Transverse colon (tissue), 3 donors: ENCODE measurements around the gene ST8SIA1.

Experiments
- POLR2A ChIP-seq: fragments of 450-650 bp; IDR thresholded peaks from one replicate; pipeline ENCODE4 v1.6.1; 2016; ENCODE audit warnings: antibody characterized with exemption, mild to moderate bottlenecking, moderate library complexity
- TF ChIP-seq, protein P1 (sequence below), 5 experiments: fragments of 200-600 bp in 3 of 5; fragments of 450-650 bp in 2 of 5; sonication (generic) in 3 of 5; IDR thresholded peaks; 1 replicate in 2 of 5; 2 replicates in 3 of 5; pipeline ENCODE4 v1.5.1; 2016 to 2017; ENCODE audit warnings: antibody characterized with exemption in 5 of 5, inconsistent platforms in 3 of 5, mild to moderate bottlenecking in 2 of 5, moderate library complexity in 1 of 5

DNA sequence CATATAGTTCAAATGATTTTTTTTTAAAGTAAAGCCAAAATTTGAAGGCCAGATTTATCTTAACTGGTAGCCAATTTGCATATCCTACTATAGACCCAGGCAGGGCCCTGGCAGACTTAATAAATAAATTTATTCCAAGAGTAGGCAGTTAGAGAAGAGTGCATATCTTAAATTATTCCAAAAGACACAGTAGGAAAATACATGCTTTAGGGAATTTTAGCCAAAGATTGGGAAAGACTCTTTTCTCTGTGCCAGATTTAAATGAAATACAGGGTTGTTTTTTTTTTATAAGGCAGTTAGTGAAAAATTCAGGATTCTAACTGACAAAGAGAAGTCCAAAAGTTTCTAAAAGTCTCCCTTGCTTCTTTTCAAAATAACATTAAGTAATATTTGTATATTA lies 65.5 kb downstream of the ST8SIA1 start:
- TF ChIP-seq POLR2A: no peak
- TF ChIP-seq, protein P1, sequence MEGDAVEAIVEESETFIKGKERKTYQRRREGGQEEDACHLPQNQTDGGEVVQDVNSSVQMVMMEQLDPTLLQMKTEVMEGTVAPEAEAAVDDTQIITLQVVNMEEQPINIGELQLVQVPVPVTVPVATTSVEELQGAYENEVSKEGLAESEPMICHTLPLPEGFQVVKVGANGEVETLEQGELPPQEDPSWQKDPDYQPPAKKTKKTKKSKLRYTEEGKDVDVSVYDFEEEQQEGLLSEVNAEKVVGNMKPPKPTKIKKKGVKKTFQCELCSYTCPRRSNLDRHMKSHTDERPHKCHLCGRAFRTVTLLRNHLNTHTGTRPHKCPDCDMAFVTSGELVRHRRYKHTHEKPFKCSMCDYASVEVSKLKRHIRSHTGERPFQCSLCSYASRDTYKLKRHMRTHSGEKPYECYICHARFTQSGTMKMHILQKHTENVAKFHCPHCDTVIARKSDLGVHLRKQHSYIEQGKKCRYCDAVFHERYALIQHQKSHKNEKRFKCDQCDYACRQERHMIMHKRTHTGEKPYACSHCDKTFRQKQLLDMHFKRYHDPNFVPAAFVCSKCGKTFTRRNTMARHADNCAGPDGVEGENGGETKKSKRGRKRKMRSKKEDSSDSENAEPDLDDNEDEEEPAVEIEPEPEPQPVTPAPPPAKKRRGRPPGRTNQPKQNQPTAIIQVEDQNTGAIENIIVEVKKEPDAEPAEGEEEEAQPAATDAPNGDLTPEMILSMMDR (IDR thresholded peaks at IDR 0.05): no peak
